ENCODE data around the gene SKAP1.
"Not testable (repeated sequence)": the region's sequence is repeated elsewhere in the genome, so short reads cannot be mapped to it uniquely, and the experiment has no call there.

SKAP1 gene

DNA sequence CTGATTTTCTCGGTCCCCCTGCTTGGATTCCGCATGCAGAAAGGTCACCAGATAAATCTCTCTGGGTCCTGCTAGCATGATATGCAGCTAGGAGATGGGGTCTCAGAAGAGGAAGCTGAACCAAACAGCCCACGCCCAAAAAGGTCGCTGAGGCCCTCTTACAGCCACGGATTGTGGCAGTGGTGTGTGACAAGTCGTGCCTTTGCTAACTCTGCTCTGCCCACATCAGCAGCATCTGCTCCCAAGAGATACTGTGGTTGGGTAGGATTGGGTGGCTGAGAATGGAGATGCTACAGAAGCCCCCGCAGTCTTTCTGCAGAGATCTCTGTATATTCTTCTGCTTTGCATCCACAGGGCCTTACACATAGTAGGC is 15.2 kb upstream of the SKAP1 start:
- DNase-seq: no peak

- DNase-seq: no peak
Measured at GRCh38 chr17:48444516-48445247, 14.7 kb upstream of the SKAP1 start.

- no peak for DNase-seq
Measured at GRCh38 chr17:48443712-48444111, 13.7 kb upstream of the SKAP1 start.

DNA sequence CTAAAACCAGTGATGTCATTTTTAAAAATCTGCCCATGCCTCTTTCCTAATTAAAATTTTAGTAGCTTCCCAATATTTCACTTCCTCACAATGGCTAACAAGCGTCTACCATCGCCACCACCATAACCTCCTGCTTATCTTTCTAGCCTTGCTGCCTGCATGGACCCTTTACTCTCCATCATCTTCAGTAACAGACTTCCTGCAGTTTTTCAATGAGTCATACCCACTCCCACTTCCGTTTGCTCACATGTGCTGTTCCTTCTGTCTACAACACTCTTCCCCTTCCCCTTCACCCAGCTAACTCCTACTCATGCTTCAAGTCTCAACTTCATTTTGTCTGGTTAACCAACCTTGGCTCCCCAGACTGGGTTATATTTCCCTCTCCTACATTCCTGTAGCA is 12.8 kb upstream of the SKAP1 start:
- DNase-seq: no peak

DNA sequence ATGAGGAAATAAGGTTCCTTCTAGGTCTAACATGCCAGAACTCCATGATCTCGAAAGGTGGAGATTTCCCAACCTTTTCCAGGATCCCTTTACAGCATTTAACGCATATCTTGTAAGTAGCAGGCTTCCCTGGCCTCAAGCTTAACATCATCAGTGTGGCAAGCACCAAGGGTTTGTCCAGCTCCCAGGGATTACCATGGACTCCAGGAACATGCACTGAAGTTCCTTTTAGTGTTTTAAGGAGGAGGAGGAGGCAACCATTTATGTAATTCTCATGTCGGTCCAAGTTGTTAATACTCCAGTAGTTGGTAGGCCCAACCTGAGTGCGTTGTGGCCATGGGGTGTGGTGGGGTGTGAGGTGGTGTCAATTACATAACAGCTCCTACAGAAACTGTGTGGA is 11.8 kb upstream of the SKAP1 start:
- no peak for DNase-seq

DNA sequence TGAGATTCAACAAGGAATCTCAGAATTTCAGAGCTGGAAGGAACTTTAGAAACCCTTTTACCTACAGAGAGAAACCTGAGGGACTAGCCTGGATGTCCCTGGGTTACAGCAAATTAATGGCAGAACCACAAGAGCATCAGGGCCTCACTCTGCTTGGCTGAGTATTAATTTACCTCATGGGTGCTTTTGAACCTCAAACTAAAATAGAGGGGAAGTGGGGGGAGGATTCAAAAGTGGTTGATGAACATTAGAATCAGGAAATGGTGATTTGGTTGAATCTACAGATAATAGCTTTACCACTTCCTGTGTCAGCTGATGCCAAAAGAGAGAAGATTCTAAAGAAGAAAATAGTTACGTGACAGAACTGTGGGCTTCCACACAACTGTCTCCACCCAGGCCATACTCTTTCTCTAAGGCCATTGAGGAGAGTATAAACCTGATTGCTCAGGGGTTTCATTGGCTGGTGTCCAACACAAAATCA is 11.3 kb upstream of the SKAP1 start:
- DNase-seq: peak; percentile 63

GRCh38 chr17:48440669-48441068 is 10.7 kb upstream of the SKAP1 start:
- DNase-seq: no peak

DNA sequence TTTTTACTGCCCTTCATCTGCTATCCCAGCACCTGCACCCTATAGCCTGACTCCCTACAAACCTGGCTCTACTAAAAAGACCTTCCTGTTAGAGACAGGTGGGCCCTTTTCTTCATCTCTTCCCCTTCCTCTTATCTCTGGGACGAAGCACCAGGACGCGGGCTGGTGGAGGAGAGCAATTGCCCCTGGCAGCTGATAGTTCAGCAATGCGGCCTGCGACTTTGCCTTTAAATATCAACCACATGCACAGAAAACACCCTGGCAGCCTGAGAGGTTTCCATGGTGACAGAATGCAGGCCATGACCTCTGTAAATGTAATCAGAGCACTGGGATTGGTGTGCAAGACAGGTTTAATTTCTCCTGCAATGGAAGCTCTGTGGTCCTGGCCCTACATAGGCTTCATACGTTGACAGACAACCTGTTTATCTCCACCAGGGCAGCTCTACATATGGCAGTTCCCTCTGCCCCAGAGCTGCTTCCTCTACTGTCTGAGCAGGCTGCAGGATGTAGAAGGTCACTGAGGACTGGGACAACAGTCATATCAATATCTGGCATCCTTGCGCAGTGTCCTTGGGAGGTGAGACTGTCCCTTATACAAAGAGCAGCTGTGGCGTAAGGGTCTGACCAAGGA is 10.0 kb upstream of the SKAP1 start:
- DNase-seq: peak; percentile 37

- no peak for DNase-seq
Measured at GRCh38 chr17:48439110-48439850, 9.3 kb upstream of the SKAP1 start.

DNA sequence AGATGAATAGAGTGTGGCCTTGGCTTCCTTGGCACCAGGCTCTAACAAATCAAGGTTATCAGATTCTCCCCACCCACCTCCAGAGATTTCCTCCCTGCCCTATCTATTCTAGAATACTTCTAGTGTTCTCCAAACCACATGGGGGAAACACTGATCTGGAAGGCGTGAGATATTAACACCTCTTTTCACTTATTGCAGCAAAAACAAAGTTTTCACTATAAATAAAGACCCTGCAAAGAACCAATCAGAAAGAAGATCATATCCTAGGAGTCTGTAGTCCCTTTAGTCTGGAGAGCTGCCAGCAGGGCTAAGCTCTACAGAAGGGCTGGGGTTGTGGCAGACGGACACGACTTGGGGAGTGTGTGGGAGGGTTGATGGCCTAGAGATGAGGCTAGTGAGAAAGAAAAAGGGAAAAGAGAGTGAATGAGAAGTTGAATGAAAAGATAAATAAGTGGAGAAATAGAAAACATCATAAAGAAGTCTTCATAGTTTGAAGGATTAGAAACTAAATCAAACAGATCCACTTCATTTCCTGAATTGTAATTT is 8.6 kb upstream of the SKAP1 start:
- no peak for DNase-seq

DNA sequence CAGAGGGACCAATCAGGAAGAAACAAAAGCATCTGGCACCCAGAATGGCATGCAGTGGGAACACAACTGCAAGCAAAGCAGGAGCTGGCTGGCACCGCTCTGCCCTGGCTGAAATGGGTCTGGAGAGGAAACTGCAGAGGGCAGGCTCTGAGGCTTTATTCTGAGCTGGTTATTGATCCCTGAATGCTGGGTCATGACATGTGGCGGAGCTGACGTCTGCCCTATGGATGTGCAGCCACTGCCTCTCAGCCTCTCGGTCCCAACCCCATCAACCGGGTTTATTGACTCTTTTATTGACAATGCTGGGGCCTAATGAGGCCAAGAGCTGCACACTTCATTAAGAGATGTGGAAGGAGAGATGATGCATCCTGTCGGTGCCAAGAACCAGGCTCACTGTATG is 3.9 kb upstream of the SKAP1 start:
- no peak for DNase-seq

- no peak for DNase-seq
Measured at GRCh38 chr17:48432820-48433775, 3.1 kb upstream of the SKAP1 start.

DNA sequence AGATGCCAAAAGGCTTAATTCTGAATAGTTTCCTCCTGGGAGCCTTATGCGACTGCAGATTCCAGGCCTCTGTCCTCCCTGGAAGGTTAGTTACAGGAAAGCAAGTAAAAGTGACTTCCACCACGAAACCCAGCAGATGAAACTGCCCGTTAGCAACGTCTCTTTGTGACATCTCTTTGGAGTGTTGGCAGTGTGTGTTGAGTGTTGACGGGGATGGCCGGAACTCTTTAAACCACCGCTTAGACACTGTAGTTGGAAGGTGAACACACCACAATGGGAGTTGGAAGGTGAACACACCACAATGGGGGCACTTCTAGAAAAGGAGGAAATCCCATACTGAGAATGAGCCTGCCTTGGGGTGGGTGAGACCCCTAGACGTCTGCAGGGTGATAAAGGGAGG is 858 bp downstream of the SKAP1 start:
- DNase-seq: no peak

DNA sequence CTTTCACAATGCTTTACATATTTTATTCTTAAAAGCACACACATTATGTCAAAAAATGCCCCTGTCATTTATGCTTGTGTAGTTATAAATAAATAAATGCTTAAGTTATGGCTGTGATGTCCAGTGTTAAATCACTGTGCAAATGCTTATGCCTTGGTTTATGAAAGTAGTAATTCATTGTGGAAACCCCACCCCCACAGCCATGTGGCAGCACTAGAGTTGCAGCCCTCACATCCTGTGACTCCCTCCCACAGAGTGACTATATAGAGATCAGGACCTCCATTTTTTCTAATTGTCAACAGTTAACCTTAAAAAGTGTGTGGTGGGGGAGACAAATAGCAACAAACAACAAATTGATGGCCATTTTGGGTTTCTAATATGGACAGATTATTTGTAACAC is 2.4 kb downstream of the SKAP1 start:
- peak; percentile 59 for DNase-seq

DNA sequence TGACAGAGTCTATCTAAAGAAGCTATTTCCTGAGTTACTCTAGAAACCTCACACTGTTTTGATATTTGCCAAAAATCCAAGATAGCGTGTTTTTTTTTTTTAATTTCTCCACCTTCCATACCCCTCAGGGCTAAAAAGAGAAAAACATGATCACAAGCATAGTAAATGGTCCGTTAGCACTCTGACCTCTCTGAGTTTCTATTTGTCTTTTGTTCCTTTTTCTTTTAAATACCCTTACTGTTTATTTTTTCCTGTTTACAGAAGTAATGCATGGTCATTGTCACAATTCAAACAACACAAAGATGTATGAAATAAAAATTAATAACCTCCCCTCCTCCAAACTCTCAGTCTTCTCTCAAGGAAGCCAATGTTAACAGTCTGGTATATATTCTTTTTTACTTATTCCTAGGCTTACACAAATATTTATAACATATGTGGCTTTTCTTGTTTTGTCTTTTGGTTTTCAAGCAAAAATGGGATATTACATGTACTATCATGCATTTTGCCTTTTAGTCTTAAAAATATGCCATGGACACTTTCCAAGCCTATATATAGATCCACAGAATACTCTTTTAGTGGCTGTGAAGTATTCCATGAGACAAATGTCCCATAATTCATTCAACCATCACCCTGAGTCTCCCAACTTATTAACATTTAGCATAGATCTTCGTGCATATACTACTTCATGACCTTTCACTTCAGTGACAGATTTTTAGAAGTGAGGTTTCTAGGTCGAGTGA is 3.1 kb downstream of the SKAP1 start:
- no peak for DNase-seq

DNA sequence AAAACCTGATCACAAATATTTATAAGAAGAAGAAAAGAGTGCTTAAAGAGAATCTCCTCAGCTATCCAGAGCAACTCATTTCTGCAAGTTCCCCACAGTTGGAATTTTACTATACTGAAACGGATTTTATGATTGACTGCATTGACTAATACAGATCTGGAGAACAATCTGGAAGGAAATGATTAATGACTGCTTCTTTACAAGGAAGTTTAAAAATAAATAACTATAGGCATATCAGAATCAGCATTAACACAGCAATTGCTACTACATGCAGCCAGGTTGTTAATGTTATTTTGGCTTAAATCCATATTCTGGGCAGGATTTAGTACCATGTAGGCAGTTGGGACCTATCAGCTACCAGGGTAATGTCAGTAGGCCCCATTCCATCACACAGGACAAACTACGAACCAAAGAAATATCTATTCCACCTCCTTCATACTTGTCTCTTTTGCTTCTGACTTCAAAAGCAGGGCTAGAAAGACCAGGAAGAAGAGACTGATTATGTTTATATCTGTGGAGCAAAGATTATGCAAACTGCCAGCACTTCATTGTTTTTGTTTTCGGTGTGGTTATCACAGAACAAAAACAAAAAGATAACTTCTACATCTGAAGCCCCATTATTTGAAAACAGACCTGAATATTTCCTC is 3.9 kb downstream of the SKAP1 start:
- DNase-seq: no peak

DNA sequence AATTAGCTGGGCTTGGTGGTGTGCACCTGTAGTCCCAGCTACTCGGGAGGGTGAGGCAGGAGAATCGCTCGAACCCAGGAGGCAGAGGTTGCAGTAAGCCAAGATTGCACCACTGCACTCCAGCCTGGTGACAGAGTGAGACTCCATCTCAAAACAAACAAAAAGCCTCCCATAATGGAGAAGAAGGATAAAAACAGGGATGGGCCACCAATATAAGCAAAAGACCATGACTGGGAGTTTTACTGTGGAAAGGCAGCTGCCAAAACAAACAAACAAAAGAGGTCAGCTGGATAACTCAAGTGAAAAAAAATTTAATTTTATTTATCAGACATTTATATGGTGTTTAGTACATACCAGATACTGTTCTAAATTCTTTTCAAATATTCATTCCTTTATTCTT is 8.0 kb downstream of the SKAP1 start:
- DNase-seq: not testable (repeated sequence)

DNA sequence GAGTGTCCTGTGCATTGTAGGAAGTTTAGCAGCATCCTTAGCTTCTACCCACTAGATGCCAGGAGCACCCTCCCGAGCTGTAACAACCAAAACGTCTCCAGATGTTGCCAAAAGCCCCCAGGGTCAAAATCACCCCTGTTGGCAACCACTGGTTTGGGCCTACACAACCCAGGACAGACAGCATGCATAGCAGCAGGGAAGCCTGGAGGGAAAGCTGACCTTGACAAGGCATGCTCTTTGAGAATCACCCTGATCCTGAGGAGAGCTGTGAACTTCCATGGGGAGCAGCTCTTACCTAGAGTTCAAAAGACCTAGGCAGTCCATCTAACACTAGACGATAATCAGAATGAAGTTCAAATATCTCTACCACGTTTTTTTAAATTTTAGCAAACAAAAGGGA is 9.2 kb downstream of the SKAP1 start:
- DNase-seq: no peak

DNA sequence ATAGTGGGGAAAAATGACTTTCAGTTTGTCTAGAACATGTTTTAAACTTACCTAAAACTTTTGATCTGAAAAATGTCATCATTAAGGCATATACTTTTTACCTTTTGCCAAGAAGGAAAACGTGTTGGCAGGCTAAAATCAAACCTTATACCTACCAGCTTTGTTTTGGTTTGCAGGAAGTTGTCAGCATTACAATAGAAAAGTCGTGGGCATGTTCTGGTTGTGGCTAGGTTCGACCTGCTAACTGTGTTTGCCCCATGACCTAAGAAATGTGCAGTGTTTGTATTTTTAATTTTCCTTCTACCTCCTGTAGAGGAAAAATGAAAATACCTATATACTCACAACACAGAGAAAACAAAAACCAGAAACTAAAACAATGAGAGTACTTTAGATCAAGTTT is 13.0 kb downstream of the SKAP1 start:
- DNase-seq: peak; percentile 19

- DNase-seq: no peak
Measured at GRCh38 chr17:48413613-48414405, 16.2 kb downstream of the SKAP1 start.
